GM18511 (cell line): ENCODE results near the gene GSTM2.

Experiments
- ATAC-seq: cut with Tn5 transposase; IDR thresholded peaks from one replicate; pipeline ENCODE4 v1.9.1; 2021; ENCODE audit warnings: mild to moderate bottlenecking, moderate library complexity; ENCODE audit not compliant: unreplicated experiment

Gene GSTM2

DNA sequence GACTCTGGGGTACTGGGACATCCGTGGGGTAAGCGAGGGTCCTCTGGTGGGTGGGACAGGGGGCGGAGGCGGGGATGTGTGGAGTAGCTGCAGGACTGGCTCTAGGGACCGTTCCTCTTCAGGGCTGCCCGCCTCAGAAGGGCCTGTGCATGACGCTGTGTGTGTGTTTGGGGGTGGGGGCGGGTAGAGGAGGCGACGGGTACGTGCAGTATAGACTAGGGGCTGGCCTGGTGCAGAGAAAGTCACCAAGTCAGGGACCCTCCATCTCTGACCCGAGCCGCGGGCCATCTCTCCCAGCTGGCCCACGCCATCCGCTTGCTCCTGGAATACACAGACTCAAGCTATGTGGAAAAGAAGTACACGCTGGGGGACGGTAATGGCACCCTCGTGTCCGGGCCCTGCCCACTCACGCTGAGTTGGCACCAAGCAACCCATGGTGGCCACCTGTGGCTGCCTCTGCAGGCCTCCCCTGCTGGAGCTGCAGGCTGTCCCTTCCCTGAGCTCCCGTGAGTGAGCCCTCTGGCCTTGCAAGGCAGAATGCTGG is 44.5 kb downstream of the GSTM2 start:
- ATAC-seq, result no peak

DNA sequence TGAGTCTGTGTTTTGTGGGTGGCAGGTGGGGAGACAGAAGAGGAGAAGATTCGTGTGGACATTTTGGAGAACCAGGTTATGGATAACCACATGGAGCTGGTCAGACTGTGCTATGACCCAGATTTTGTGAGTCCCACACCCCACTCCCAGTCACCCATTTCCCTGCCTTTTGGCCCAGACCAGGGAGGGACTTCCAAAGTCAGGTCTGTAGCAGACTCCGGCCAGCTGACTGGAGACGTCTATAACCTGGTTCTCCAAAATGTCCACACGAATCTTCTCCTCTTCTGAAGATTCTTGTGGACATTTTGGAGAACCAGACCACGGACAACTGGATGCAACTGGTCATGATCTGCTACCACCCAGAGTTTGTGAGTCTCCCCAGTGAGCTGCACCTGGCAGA is 45.8 kb downstream of the GSTM2 start:
- no peak for ATAC-seq

DNA sequence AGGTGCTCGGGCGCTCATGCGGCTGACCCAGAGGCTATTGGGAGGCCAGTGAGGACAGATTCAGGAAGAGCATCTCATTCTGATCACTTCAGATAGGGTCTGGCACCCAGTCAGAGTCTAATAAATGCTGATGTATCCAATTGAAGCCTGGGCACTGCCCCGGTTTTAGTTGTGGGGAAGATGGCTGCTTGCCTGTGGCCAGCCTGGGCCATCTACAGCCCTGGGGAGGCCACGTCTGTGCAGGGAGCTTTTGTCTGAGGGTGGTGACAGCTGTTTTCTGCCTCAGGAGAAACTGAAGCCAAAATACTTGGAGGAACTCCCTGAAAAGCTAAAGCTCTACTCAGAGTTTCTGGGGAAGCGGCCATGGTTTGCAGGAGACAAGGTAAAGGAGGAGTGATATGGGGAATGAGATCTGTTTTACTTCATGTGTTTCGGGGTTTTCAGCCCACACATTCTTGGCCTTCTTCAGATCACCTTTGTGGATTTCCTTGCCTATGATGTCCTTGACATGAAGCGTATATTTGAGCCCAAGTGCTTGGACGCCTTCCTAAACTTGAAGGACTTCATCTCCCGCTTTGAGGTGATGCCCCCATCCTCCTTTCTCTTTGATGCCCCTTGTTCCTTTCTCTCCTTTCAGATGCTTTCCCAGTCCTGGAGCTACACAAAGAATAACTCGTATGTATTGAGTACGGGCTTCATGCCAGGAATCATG is 47.0 kb downstream of the GSTM2 start:
- ATAC-seq, result no peak

DNA sequence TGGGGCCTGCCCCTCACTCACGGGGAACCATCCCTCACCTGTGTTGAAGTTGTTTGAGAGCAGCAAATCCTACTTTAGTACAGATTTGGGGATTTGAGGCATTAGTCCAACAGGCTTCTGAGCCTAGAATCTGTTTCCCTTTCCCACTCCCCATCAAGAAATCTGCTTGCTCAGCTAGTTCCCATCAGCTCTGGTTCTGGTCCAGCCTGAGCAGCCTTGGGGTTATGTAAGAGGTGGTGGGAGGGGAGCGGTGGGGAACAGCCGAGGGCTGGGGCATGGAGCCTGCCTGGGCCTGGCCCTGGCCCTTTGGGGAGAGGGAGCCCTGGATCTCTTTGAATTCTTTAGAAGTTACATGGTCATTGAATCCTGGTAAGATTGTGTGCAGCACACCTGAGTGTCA is 48.3 kb downstream of the GSTM2 start:
- no peak for ATAC-seq

DNA sequence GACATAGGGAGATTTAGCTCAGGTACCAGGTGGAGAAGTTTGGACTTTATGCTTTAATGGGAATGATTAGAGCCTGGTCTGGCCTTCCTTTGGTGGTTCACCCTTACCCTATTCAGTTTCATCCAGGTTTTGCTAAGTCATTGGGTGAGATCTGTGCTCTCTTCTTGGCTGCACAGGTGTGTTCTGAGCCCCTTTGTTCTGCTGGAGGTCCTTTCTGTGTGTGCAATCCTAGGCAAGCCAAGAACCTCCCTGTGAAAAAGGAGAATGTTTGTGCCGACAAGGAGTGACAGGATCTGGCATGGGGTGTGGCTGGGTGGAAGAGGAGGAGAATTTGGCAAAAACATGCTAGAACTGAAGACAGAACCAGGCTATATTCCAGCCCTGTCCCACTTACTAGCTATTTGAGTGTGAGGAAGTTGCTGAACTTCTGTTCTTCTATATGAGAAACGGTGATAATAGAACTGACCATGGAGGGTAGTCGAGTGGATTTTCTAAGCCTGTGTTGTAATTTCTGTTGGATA is 48.8 kb downstream of the GSTM2 start:
- no peak for ATAC-seq

DNA sequence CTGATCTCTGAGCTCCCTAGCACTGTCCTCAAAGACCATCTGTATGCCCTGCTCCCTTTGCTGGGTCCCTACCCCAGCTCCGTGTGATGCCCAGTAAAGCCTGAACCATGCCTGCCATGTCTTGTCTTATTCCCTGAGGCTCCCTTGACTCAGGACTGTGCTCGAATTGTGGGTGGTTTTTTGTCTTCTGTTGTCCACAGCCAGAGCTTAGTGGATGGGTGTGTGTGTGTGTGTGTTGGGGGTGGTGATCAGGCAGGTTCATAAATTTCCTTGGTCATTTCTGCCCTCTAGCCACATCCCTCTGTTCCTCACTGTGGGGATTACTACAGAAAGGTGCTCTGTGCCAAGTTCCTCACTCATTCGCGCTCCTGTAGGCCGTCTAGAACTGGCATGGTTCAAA is 49.9 kb downstream of the GSTM2 start:
- no peak for ATAC-seq

DNA sequence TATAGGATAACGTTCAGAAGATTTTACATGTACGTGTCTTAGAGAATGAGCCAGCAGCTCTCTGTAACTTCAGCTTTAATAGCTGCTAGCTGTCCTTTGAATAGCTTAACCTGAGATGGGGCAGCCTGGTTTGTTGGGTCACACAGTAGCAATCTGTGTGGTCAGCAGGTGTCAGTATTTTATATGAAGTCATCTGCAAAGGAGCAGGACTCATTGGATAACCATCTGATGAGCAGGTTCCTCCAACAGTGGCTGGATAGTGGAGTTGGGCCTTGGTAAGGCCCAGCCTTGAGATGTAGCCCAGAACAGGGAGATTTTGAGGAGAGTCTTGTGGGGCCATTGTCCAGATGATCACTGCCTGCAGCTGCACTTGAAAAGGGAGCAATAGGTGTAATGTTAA is 50.6 kb downstream of the GSTM2 start:
- no peak for ATAC-seq

DNA sequence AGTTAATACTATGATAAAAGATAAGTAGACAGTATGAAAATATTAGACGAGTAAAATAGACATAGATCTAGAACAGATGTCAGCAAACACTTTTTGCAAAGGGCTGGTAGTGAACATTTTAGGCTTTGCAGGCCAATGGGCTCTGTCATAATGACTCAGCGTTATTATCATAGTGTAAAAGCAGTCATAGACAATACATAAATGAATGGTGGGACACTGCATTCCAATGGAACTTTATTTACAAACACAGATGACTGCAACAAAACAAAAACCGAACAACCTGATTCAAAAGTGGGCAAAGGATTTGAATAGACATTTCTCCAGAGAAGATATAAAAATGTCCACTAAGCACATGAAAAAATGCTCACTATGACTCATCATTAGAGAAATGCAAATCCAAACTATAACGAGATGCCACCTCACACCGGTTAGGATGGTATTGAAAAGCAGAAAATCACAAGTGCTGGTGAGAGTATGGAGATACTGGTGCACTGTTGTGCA is 51.5 kb downstream of the GSTM2 start:
- ATAC-seq, result peak; percentile 59

DNA sequence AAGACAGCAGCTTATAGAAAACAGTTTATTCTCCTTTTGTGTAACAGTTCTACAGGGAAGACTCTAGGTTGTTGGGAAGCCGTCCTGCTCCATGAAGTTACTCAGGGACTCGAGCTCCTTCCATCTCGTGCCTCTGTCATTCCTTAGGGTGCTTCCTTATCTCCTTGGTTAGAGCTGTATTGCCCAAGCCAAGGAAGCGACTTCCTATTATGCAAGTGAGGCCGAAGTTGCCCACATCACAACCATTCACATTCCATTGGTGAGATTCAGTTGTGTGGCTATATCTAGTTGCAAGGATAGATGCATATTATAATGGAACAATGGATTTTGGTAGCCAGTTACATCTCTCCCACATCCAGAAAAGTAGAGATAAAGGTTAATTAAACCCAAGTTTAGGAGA is 53.2 kb downstream of the GSTM2 start:
- no peak for ATAC-seq

DNA sequence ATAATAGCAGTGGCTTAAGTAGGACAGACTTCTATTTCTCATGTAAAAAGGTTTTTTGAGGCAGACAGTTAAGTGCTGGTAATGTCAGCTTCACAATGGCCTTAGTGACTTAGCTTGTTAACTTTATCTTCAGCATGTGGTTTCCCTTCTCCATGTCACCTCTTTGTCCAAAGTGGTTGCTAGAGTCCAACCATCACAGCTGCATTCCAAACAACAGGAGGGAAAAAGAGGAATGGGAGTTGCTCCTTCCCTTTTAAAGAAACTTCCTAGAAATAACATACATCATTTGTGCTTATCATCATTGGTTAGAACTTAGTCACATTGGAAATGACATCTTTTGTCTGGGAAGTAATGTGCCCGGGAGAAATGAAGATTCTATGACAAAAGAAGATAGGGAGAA is 54.1 kb downstream of the GSTM2 start:
- ATAC-seq, result no peak

DNA sequence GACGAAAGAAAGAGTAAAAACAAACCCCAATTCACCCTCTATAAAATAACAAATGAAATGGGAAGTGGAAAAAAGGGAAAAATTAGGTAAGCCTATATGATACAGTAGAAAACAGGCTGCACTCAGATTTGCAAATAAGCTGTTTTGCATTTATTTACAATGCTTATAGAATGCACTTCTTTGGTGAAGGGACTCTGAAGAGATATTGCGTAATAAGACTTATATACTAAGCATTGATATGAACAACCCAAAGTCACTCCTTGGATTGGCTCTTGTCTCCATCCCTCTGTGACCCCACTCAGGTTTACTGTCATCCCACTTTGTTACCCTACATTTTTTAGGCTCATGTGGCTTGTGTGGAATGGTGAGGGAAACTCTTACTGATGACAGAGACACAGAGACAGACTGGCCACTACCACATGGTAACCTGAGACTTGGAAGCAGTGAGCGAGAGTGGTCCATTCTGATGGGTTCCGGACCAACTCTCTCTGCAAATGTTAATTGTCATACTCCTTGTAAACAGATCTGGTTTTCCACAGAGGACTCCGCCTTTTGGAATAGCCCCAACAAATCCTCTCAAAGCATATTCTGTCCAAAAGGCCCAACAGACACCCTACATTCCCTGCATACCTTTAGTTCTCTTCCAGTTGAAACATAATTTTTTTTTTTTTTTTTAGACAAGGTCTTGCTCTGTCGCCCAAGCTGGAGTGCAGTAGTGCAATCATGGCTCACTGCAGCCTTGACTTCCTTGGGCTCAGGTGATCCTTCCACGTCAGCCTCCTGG is 55.2 kb downstream of the GSTM2 start:
- no peak for ATAC-seq
